ENCODE data around the gene SPATA16. TPM values are rescaled to one million over a fixed set of nuclear protein-coding genes. Genes with fewer than 3 reads are reported as not detected.
"Not testable (repeated sequence)": the region's sequence is repeated elsewhere in the genome, so short reads cannot be mapped to it uniquely, and the experiment has no call there.

The SPATA16 gene
- total and polyA plus RNA-seq, 2 experiments from 2014 or later = not detected

- Histone ChIP-seq H3K4me3 (no peak overlapping the region), H4K20me1 (ENCODE audit: insufficient read depth, poor library complexity, severe bottlenecking) (no peaks in the 10 kb centered on the region), H3K4me1 (ENCODE audit: insufficient read depth) (no peaks in the 10 kb centered on the region), H3K9me3 (ENCODE audit: low read depth) (no peaks in the 10 kb centered on the region), H3K79me2 (no peaks in the 10 kb centered on the region), H3K27ac (no peak overlapping the region), H3K9me2 (replicated peaks; ENCODE audit: insufficient read depth) (no peaks in the 10 kb centered on the region), H3K36me3 (replicated peaks; ENCODE audit: insufficient read depth, low read depth) (no peaks in the 10 kb centered on the region), H3K4me2 (no peak overlapping the region), H3K27me3 (no peaks in the 10 kb centered on the region), H2AFZ (no peak overlapping the region)
- 60% methylated on average over 2 of the region's 2 CpGs for WGBS (ENCODE audit: low lambda C conversion rate, missing lambda C conversion rate)
- no peak for TF ChIP-seq EZH2 (IDR thresholded peaks at IDR 0.05; ENCODE audit: borderline replicate concordance)
- TF ChIP-seq EZH2phosphoT487 (IDR thresholded peaks at IDR 0.05; ENCODE audit: low read depth, severe bottlenecking, unreplicated experiment) = no peak
- no peak for TF ChIP-seq CTCF (IDR thresholded peaks at IDR 0.05; ENCODE audit: poor library complexity)
- no peak for DNase-seq (ENCODE audit: low spot score)
These were observed 248.9 kb downstream of the SPATA16 start for GRCh38 chr3:172892158-172892557.

DNA sequence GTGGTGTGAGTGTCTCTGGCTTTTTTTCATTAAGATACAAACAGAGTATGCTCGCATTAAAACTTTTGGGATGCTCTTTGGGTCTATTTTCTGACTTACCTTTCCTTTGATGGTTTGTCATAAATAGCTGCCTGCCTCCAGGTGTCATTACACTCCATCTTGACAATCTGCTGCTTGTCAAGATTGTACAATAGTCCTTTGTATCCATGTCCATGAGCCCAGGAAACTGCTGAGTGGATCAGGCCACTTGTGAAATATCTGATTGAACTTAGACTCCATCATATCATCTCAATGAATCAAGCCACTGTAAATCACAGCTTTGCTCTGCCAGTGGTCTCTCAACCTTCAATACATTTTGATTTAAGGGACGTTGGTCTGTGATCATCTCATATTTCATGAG is 255.3 kb downstream of the SPATA16 start:
- H3K9me2 ChIP-seq (replicated peaks; ENCODE audit: insufficient read depth) = no peaks in the 10 kb centered on the region
- whole genome bisulfite sequencing (ENCODE audit: low lambda C conversion rate, missing lambda C conversion rate) = 76% methylated on average over 2 of the region's 2 CpGs
- no peaks in the 10 kb centered on the region for H3K27me3 ChIP-seq
- H3K36me3 ChIP-seq (replicated peaks; ENCODE audit: insufficient read depth, low read depth) = no peaks in the 10 kb centered on the region
- H3K79me2 ChIP-seq = no peaks in the 10 kb centered on the region
- H3K27ac ChIP-seq = no peak overlapping the region
- no peak overlapping the region for H2AFZ ChIP-seq
- H4K20me1 ChIP-seq (ENCODE audit: insufficient read depth, poor library complexity, severe bottlenecking) = no peaks in the 10 kb centered on the region
- TF ChIP-seq CTCF (IDR thresholded peaks at IDR 0.05; ENCODE audit: poor library complexity) (no peak), EZH2 (IDR thresholded peaks at IDR 0.05; ENCODE audit: borderline replicate concordance) (no peak), EZH2phosphoT487 (IDR thresholded peaks at IDR 0.05; ENCODE audit: low read depth, severe bottlenecking, unreplicated experiment) (no peak)
- H3K4me3 ChIP-seq = no peak overlapping the region
- H3K4me1 ChIP-seq (ENCODE audit: insufficient read depth) = no peaks in the 10 kb centered on the region
- H3K9me3 ChIP-seq (ENCODE audit: low read depth) = no peaks in the 10 kb centered on the region
- H3K4me2 ChIP-seq = no peak overlapping the region
- no peak for DNase-seq (ENCODE audit: low spot score)

DNA sequence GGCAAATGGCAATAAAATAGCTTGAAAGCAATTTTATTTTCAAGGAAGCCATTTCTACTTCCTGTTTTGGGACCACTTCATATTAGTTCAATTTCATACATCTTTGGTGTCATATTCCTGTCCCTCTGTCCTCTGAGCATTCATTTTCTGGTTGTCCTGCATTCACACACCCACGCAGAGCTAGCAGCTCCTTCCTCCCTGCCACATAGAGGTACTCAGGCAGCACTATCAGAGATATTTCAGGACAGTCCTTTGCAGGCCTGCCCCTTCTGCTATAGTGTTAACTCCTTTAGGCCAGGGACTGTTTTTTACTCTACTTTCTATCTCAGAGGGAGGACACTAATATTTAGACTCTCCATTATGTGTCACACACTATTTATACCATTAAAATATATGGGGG is 258.5 kb downstream of the SPATA16 start:
- no peak overlapping the region for H2AFZ ChIP-seq
- no peaks in the 10 kb centered on the region for H3K27me3 ChIP-seq
- H3K9me3 ChIP-seq (ENCODE audit: low read depth) = no peaks in the 10 kb centered on the region
- H3K36me3 ChIP-seq (replicated peaks; ENCODE audit: insufficient read depth, low read depth) = no peaks in the 10 kb centered on the region
- H3K4me1 ChIP-seq (ENCODE audit: insufficient read depth) = no peaks in the 10 kb centered on the region
- no peak overlapping the region for H3K27ac ChIP-seq
- H3K79me2 ChIP-seq = no peaks in the 10 kb centered on the region
- no peaks in the 10 kb centered on the region for H4K20me1 ChIP-seq (ENCODE audit: insufficient read depth, poor library complexity, severe bottlenecking)
- WGBS (ENCODE audit: low lambda C conversion rate, missing lambda C conversion rate) = 46% methylated on average over 1 of the region's 1 CpG
- no peaks in the 10 kb centered on the region for H3K9me2 ChIP-seq (replicated peaks; ENCODE audit: insufficient read depth)
- no peak for DNase-seq (ENCODE audit: low spot score)
- no peak for TF ChIP-seq EZH2 (IDR thresholded peaks at IDR 0.05; ENCODE audit: borderline replicate concordance)
- TF ChIP-seq EZH2phosphoT487 (IDR thresholded peaks at IDR 0.05; ENCODE audit: low read depth, severe bottlenecking, unreplicated experiment) = no peak
- no peak for TF ChIP-seq CTCF (IDR thresholded peaks at IDR 0.05; ENCODE audit: poor library complexity)
- no peak overlapping the region for H3K4me2 ChIP-seq
- H3K4me3 ChIP-seq = no peak overlapping the region

GRCh38 chr3:172879381-172879780 is 261.7 kb downstream of the SPATA16 start:
- not testable (repeated sequence) for H3K4me2 ChIP-seq; H3K27ac ChIP-seq; H2AFZ ChIP-seq; H4K20me1 ChIP-seq (ENCODE audit: insufficient read depth, poor library complexity, severe bottlenecking); H3K9me2 ChIP-seq (replicated peaks; ENCODE audit: insufficient read depth); H3K79me2 ChIP-seq; H3K27me3 ChIP-seq; DNase-seq (ENCODE audit: low spot score); H3K9me3 ChIP-seq (ENCODE audit: low read depth); H3K4me3 ChIP-seq; H3K36me3 ChIP-seq (replicated peaks; ENCODE audit: insufficient read depth, low read depth); H3K4me1 ChIP-seq (ENCODE audit: insufficient read depth)
- 84% methylated on average over 2 of the region's 2 CpGs for WGBS (ENCODE audit: low lambda C conversion rate, missing lambda C conversion rate)
